ENCODE data around the gene SPTBN5. TPM values are rescaled to one million over a fixed set of nuclear protein-coding genes. Genes with fewer than 3 reads are reported as not detected.

Gene SPTBN5
- total RNA-seq, 2 experiments from 2014 or later, result 0.17 to 0.32 TPM

DNA sequence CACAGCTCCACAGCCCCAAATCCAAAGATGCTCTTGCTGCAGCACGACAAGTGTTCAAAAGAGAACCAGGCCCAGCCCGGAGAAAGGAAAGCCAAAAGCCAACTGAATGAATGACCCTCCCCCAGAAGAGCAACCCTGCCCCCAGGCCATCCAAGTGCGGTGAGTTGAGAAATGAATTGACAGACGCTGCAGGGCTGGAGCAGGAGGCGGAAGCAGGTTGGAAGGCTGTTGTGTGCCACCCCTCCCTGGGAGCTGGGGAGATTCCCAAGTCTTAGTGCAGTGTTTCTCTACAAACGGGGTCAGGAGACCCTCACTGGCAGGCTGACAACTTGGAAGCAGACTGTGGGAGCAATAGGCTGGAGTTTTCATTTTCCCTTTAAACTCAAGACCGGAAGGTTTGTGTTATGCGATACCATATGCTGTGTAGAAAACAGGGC lies 3.5 kb upstream of the SPTBN5 start:
- intact Hi-C loops (cut with micrococcal nuclease), result no loop called here
- Mint-ChIP-seq H3K27ac (no peak overlapping the region), H3K4me3 (no peak overlapping the region), H3K4me1 (ENCODE audit: low read depth) (peaks cover 35% of the 10 kb centered on the region), H3K9me3 (no peaks in the 10 kb centered on the region), H3K36me3 (ENCODE audit: low read depth) (peaks cover 11% of the 10 kb centered on the region), H3K27me3 (ENCODE audit: low read depth) (no peaks in the 10 kb centered on the region)
- no peak for DNase-seq
- CTCF ChIA-PET, result no interaction called here

DNA sequence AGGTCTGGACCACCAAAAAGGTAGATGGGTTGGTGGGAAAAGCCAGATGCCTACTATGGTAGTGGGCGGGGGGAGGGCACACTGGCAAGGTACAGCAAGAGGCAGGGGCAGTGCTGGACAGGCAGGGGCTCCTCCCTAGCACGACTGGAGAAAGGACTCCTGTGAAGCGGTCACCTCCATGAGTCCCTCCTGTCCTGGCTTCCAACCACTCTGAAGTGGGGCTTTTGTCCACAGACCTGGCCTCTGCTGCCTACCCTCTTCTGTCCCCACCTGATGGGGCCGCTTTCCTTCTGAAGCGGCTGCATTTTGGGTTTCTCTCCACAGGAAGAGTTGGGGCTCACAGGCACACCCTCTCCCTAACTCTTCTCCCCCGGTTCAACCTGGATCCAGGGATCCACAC lies 2.7 kb upstream of the SPTBN5 start:
- CTCF ChIA-PET, result no interaction called here
- H3K36me3 Mint-ChIP-seq (ENCODE audit: low read depth), result peaks cover 11% of the 10 kb centered on the region
- DNase-seq, result no peak

DNA sequence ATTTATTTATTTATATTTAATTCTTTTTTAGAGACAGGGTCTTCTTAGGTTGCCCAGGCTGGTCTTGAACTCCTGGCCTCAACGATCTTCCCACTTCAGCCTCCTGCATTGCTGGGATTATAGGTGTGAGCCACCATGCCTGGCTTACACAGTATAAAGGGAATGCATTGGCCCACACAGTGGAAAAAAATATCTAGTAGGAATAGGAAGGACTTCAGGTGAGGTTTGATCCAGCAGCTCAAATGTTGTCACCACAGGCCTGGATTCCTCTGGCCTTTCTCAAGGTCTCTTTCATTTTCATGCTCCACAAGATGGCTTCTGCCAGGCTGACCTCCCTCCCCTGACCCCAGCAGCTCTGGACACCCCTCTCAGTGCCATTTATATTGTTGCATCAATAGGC lies 2.1 kb upstream of the SPTBN5 start:
- H3K36me3 Mint-ChIP-seq (ENCODE audit: low read depth), result peaks cover 6% of the 10 kb centered on the region
- H3K9me3 Mint-ChIP-seq, result no peaks in the 10 kb centered on the region
- H3K4me1 Mint-ChIP-seq (ENCODE audit: low read depth), result peaks cover 37% of the 10 kb centered on the region
- no peaks in the 10 kb centered on the region for H3K27me3 Mint-ChIP-seq (ENCODE audit: low read depth)
- no peak for DNase-seq
- intact Hi-C loops (cut with micrococcal nuclease), result loop anchor here (2.0 kb wide), 1 partner anchor 67 kb away; the partner anchor contains the start of gene JMJD7
- CTCF ChIA-PET, result interaction anchor here (1.0 to 2.0 kb wide), 4 partner anchors 9 to 199 kb away, joined by 3 to 10 read pairs (median 6); no protein-coding TSS in a partner anchor
- peak overlapping the region; percentile 30 for H3K27ac Mint-ChIP-seq
- no peak overlapping the region for H3K4me3 Mint-ChIP-seq

More for the DNA sequence above, 2.7 kb upstream of the SPTBN5 start:
- Mint-ChIP-seq H3K9me3 (no peaks in the 10 kb centered on the region), H3K27me3 (ENCODE audit: low read depth) (no peaks in the 10 kb centered on the region), H3K4me3 (no peak overlapping the region), H3K27ac (no peak overlapping the region), H3K4me1 (ENCODE audit: low read depth) (peaks cover 37% of the 10 kb centered on the region)
- intact Hi-C loops (cut with micrococcal nuclease), result no loop called here

DNA sequence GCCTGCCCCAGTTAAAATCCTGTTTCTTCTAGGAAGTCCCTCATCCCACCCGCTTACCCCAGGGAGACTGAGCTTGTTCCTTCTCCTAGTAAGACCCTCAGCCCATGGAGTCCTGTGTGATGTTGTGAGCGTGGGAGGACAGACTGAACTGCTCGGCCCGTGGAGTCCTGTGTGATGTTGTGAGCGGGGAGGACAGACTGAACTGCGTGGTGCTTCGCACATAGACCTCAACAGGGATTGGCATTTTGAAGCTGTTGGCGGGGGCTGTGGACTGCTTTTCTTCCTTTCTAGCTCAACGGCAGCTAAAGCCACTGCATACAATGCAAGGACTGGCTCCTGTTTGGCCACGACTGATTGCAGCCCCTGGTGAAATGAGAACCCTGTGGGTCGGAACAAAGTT lies 1.6 kb upstream of the SPTBN5 start:
- Mint-ChIP-seq H3K27ac (peak overlapping the region; percentile 71), H3K4me1 (ENCODE audit: low read depth) (peaks cover 37% of the 10 kb centered on the region), H3K27me3 (ENCODE audit: low read depth) (no peaks in the 10 kb centered on the region), H3K9me3 (no peaks in the 10 kb centered on the region), H3K36me3 (ENCODE audit: low read depth) (peaks cover 4% of the 10 kb centered on the region), H3K4me3 (no peak overlapping the region)
- intact Hi-C loops (cut with micrococcal nuclease), result loop anchor here (2.0 kb wide), 1 partner anchor 67 kb away; the partner anchor contains the start of gene JMJD7
- DNase-seq, result no peak
- CTCF ChIA-PET, result interaction anchor here (0.9 to 2.0 kb wide), 5 partner anchors 8 to 200 kb away, joined by 3 to 10 read pairs (median 4); no protein-coding TSS in a partner anchor

DNA sequence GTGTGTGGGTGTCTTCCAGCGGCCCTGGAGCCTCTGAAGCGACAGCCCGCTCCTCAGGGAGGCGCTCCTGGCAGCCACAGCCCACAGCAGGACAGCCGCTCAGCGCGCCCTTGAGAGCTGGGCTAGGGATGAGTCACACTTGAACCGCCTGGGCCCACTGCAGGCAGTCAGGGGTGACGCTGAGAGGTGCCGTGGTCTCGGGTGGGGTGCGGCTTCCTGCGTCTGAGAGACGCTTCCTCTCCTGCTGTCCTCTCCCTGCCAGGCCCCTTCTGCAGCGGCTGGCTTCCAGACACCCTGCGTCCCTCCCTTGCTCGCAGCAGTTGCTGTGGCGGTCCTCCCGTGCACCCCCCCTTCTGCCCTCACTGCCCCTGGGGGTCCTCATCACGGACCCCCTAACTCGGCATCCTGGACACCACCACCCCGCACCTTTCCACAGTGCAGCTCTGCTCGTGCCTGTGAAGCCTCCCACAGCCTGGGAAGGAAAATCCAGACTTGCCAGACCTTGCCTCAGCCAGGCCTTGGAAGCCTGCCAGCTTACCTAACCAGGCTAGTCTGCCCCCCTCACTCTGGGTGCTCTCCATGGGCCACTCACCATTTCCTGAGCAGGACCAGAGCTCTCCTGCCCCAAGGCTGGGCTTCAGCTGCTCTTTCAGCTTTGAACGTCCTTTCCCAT lies 1.1 kb upstream of the SPTBN5 start:
- H3K4me1 Mint-ChIP-seq (ENCODE audit: low read depth), result peaks cover 37% of the 10 kb centered on the region
- peak overlapping the region; percentile 9 for H3K4me3 Mint-ChIP-seq
- no peaks in the 10 kb centered on the region for H3K9me3 Mint-ChIP-seq
- no peaks in the 10 kb centered on the region for H3K27me3 Mint-ChIP-seq (ENCODE audit: low read depth)
- H3K36me3 Mint-ChIP-seq (ENCODE audit: low read depth), result peaks cover 4% of the 10 kb centered on the region
- DNase-seq, result peak; percentile 85
- H3K27ac Mint-ChIP-seq, result peak overlapping the region; percentile 71
- intact Hi-C loops (cut with micrococcal nuclease), result loop anchor here (2.0 kb wide), 1 partner anchor 66 kb away; the partner anchor contains the start of gene JMJD7
- CTCF ChIA-PET, result interaction anchor here (0.9 to 2.0 kb wide), 5 partner anchors 8 to 200 kb away, joined by 3 to 10 read pairs (median 4); no protein-coding TSS in a partner anchor

DNA sequence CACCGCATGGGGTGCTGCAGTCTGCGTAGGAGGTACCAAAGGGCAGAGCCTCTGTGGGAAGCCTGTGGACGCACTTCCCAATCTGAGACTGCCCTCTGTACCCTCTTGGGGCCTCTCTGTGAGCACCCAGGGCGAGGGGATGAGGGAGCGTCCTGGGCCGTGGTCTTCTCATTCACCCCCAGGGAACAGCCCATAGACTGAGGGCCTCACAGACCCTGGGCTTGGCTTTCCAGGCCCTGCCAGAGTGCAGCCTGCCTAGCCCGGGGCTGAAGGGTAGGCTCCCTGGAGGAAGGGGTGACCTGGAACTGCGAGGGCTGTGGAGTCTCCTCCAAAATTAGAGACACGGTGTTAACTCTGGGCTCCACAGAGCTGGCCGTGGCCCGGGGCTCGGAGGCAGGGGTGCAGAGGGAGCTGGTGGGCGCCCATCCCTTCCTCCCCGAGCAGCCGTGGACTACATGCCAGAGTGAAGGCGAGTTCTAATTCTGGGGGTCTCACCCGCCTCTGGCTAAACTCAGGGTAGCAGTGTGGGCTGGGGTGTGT lies 468 bp upstream of the SPTBN5 start:
- Mint-ChIP-seq H3K4me3 (no peak overlapping the region), H3K4me1 (ENCODE audit: low read depth) (peaks cover 37% of the 10 kb centered on the region), H3K27me3 (ENCODE audit: low read depth) (no peaks in the 10 kb centered on the region), H3K36me3 (ENCODE audit: low read depth) (peaks cover 4% of the 10 kb centered on the region), H3K9me3 (no peaks in the 10 kb centered on the region), H3K27ac (no peak overlapping the region)
- CTCF ChIA-PET, result interaction anchor here (1.9 to 2.0 kb wide), 2 partner anchors 10 to 122 kb away, joined by 7 to 10 read pairs; no protein-coding TSS in a partner anchor
- no peak for DNase-seq
- intact Hi-C loops (cut with micrococcal nuclease), result loop anchor here (2.0 kb wide), 1 partner anchor 66 kb away; the partner anchor contains the start of gene JMJD7

DNA sequence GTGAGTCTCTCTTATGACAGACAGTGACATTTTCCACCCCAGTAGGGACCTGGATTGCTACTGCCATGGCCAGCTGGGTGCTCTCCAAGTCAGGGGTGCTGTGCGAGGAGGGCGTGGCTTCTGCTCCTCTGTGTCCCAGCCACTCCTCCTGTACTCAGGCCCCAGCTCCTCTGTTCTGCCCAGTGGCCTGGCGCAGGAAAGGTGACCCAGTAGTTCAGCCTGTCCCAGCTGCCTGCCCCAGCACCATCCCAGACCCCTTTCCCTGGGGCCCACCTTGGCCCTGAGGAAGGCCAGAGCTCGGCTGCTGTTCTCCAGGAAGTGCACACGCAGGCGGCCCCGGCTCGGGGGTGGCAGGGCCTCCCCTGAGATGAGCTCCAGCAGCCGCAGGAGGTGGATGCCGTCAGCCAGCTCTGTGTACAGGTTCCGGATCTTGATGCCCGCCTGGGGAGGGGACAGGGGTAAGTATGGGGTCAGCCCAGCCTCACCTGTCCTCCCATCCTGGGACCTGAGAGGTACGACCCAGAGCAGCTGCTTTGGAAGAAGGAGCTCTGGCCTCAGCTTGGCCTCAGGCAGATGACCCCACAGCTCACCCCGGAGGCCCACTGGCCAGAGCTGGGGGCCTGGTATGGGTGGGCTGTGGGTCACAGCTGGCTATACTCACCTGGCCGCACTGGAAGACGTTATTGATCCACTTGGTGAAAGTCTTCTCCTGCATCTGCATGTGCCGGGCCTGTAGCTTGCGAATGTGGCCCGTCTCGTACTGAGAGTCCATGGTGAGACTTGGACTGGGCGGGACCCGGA lies 1.0 kb downstream of the SPTBN5 start:
- intact Hi-C loops (cut with micrococcal nuclease), result no loop called here
- no peaks in the 10 kb centered on the region for H3K9me3 Mint-ChIP-seq
- H3K4me3 Mint-ChIP-seq, result peak overlapping the region; percentile 29
- CTCF ChIA-PET, result interaction anchor here (0.6 to 2.0 kb wide), 4 partner anchors 10 to 120 kb away, joined by 3 to 6 read pairs (median 4); no protein-coding TSS in a partner anchor
- H3K27me3 Mint-ChIP-seq (ENCODE audit: low read depth), result no peaks in the 10 kb centered on the region
- peaks cover 42% of the 10 kb centered on the region for H3K4me1 Mint-ChIP-seq (ENCODE audit: low read depth)
- peak; percentile 26 for DNase-seq
- peak overlapping the region; percentile 63 for H3K27ac Mint-ChIP-seq
- H3K36me3 Mint-ChIP-seq (ENCODE audit: low read depth), result peaks cover 2% of the 10 kb centered on the region

DNA sequence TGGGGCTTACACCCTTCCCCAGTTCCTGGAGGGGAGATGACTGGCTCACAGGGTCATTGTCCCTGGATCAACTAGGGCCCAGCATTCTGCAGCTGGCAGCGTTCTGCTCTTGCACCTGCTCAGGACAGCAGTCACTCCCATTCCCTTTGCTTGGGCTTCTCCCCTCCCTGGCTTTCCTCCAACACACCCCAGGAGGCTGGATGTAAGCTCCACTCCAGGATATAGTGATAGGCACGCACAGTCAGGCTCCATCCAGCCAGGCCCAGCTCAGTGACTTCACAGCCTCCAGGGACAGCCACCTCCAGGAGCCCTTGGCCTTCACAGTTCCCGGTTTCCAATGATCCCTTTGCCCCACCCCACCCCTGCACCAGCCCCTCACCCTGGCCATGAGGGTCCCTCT lies 1.9 kb downstream of the SPTBN5 start:
- H3K27me3 Mint-ChIP-seq (ENCODE audit: low read depth), result no peaks in the 10 kb centered on the region
- no peaks in the 10 kb centered on the region for H3K9me3 Mint-ChIP-seq
- H3K27ac Mint-ChIP-seq, result no peak overlapping the region
- intact Hi-C loops (cut with micrococcal nuclease), result no loop called here
- H3K4me1 Mint-ChIP-seq (ENCODE audit: low read depth), result peaks cover 36% of the 10 kb centered on the region
- CTCF ChIA-PET, result interaction anchor here (2.0 kb wide), 1 partner anchor 11 kb away, joined by 5 read pairs; no protein-coding TSS in a partner anchor
- no peaks in the 10 kb centered on the region for H3K36me3 Mint-ChIP-seq (ENCODE audit: low read depth)
- no peak for DNase-seq
- H3K4me3 Mint-ChIP-seq, result no peak overlapping the region

DNA sequence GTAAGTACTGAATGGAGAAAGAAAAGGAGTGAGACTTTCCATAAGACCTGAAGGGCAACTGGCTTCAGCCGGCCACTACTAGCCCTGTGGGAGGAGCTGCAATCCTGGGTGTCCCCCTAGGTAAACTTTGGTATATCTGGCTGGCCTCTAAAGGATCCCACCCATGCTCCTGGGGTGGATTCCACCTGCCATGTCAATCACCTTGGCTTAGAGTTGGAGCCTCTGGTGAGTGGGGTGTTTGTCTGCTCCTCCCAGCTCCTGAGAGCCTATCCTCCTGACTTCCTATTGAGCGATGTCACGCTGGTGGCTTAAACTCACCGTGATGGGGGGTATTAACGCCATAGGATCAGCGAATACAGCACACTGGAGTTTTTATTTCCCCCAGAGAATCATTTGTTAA lies 2.6 kb downstream of the SPTBN5 start:
- DNase-seq, result no peak
- no peaks in the 10 kb centered on the region for H3K27me3 Mint-ChIP-seq (ENCODE audit: low read depth)
- H3K36me3 Mint-ChIP-seq (ENCODE audit: low read depth), result no peaks in the 10 kb centered on the region
- intact Hi-C loops (cut with micrococcal nuclease), result no loop called here
- CTCF ChIA-PET, result no interaction called here
- no peaks in the 10 kb centered on the region for H3K9me3 Mint-ChIP-seq
- no peak overlapping the region for H3K4me3 Mint-ChIP-seq
- H3K27ac Mint-ChIP-seq, result no peak overlapping the region
- peaks cover 36% of the 10 kb centered on the region for H3K4me1 Mint-ChIP-seq (ENCODE audit: low read depth)

DNA sequence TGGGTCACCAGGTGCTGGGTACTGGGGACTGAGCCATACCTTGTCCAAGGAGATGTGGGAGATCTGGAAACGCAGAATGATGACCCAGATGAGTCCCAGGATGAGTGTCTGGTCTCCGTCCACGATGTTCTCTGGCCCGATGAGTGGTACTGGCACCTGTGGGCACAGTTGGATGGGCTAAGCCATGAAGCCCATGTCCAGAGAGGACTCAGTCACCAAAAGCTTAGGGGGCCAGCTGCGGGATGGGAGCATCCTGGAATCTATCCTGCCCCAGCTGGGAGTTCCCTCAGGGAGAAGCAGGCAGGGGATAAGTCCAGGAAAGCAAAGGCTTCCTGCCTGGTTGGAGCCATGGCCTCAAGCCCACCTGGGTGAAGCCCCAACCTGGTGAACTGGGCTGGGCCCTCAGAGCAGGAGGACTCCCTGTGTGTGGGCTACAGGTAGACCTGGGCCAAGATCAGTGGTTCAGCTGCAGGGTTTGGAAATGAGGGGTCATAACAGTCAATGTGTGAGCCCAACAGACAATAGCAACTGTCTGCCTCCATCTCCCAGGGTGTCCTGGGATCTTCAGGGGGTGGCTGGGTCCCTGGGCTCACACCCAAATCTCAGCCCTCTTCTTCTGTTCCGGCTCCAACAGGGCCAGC lies 3.7 kb downstream of the SPTBN5 start:
- CTCF ChIA-PET, result no interaction called here
- H3K4me1 Mint-ChIP-seq (ENCODE audit: low read depth), result peaks cover 31% of the 10 kb centered on the region
- intact Hi-C loops (cut with micrococcal nuclease), result no loop called here
- no peaks in the 10 kb centered on the region for H3K36me3 Mint-ChIP-seq (ENCODE audit: low read depth)
- DNase-seq, result no peak
- no peak overlapping the region for H3K27ac Mint-ChIP-seq
- no peaks in the 10 kb centered on the region for H3K27me3 Mint-ChIP-seq (ENCODE audit: low read depth)
- no peak overlapping the region for H3K4me3 Mint-ChIP-seq
- H3K9me3 Mint-ChIP-seq, result no peaks in the 10 kb centered on the region

DNA sequence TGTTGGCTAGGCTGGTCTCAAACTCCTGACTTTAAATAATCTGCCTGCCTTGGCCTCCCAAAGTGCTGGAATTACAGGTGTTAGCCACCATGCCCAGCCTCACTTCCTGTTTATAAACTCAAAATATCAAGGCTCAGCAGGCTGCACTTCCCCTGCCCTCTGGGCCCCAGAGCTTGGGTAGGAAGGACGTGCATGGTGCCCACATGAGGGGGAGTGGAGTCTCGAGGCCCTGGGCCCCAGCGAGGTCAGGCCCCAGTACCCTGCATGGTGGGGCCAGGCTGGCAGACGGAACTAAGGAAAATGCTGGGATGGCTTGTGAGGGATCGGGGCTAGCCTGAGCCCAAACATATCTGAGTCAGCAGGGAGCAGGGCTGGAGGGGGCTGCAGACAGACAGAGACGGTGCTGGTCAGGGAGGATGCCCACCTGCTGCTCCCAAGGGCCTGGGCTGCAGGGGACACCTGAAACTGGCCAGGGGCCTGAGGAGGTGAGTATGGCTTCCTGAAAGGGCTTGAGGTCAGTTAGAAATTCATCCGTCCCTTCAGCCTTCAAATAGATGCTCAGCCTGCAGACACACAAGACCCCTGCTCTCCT lies 5.1 kb downstream of the SPTBN5 start:
- Mint-ChIP-seq H3K36me3 (ENCODE audit: low read depth) (no peaks in the 10 kb centered on the region), H3K4me3 (no peak overlapping the region), H3K9me3 (no peaks in the 10 kb centered on the region), H3K27me3 (ENCODE audit: low read depth) (no peaks in the 10 kb centered on the region), H3K4me1 (ENCODE audit: low read depth) (peaks cover 18% of the 10 kb centered on the region), H3K27ac (no peak overlapping the region)
- intact Hi-C loops (cut with micrococcal nuclease), result no loop called here
- CTCF ChIA-PET, result interaction anchor here (0.5 to 0.6 kb wide), 2 partner anchors 21 to 35 kb away, joined by 3 read pairs; no protein-coding TSS in a partner anchor
- DNase-seq, result peak; percentile 14
